NOMO-1 treated with DMSO at 0.1 percent for 48 hours (cell line): ENCODE measurements around the gene DOK5.
"Not testable (repeated sequence)": the region's sequence is repeated elsewhere in the genome, so short reads cannot be mapped to it uniquely, and the experiment has no call there.

Source experiments
- DNase-seq: peaks from one replicate; lab custom pipeline; 2025; ENCODE audit not compliant: unreplicated experiment; lab: John Stamatoyannopoulos, UW

DOK5 gene

DNA sequence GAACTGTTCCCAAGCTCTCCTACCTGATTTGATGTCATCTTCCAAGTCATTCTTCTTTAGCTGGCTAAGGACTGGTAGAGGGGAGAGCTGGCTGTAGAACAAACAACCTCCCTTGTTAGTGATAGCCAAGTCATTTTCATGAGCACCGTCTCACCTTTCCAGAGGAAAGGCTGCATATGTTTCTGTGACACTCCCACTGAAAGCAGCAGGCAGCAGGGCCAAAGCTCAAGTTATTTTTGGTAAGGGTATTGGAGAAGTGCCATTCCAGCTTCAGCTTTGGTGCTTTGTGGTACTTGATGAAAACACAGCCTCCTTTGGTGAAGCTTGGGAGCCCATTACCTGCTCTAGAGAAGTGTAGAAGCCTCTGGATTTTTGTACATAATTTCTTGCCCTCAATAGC lies 5.4 kb upstream of the DOK5 start:
- DNase-seq, result no peak

DNA sequence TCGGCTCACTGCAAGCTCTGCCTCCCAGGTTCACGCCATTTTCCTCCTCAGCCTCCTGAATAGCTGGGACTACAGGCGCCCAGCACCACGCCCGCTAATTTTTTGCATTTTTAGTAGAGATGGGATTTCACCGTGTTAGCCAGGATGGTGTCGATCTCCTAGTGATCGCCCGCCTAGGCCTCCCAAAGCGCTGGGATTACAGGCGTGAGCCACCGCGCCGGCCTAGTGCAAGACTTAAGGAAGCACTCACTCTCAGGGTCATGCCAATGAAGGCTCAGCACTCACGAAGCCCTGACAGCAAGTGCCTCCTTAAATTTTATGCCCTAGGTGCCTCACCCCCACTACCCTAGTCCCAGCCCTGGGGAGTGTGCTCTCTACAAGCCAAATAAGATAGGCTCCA lies 4.7 kb upstream of the DOK5 start:
- no peak for DNase-seq

DNA sequence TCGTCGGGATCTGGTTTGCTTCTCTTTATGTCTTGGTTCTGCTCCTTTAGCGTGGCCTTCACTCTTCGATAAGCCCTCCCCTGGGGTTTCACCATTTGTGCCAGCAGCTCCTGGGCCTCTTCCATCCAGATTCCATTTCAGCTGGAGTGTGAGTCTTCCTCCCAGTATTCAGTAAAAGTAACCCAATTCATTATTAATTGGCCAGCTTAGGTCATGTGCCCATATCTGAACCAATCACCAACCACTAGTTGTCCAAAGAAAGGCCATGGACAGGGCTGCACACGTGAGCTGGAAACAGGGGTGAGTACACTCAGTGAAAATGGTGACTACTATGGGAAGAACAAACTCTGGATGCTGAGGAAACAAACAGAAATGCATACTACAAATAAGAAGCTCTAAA lies 2.8 kb upstream of the DOK5 start:
- no peak for DNase-seq

DNA sequence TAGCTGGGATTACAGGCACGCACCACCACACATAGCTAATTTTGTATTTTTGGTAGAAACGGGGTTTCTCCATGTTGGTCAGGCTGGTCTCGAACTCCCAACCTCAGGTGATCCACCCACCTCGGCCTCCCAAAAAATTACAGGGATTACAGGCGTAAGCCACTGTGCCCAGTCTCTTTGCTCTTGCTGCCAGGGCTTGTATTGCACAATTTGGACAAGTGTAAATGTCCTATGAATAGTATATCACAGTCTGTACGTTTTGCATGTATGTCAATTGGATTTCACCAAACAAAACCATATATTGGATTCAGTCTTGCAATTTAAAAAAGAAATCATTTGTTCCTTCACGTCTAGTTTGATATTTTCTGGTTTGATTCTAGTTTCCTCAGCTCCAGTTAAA lies 2.1 kb upstream of the DOK5 start:
- no peak for DNase-seq

DNA sequence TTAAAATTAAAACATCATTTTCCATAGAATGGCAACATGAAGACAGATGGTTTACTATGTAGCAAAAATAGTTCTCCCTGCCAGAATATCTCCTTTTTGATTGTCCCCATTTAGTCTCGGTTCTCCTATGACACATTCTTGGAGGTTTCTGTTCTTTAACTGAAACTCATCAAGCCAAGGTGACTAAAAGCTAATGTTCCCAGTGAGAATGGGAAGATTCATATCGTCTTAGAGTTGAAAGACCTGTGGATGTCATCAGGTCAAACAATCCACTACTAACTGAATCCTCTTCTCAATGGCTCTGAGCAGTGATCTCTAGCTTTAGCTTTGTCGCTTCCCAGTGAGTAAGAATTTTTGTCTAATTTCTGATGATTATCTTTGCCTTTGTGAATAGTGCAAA lies 1.3 kb upstream of the DOK5 start:
- DNase-seq, result no peak

DNA sequence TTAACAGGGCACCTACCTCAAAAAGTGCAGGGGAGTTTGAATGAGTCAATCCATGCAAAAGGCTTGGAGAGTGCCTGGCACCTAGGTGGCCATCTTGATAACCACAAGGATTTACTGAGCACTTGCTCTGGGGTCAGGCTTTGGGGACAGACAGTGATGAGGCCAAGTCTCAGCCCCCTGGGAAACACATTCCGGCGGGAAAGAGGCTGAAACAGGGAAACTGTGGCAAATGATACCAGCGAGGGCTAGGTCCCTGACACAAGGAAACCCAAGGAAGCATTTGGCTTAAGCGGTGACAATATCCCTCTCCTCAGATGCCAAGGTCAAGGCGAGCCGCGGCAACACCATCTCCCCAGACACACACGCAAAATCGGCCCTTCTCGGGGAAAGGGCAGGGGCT lies 527 bp upstream of the DOK5 start:
- DNase-seq, result no peak

DNA sequence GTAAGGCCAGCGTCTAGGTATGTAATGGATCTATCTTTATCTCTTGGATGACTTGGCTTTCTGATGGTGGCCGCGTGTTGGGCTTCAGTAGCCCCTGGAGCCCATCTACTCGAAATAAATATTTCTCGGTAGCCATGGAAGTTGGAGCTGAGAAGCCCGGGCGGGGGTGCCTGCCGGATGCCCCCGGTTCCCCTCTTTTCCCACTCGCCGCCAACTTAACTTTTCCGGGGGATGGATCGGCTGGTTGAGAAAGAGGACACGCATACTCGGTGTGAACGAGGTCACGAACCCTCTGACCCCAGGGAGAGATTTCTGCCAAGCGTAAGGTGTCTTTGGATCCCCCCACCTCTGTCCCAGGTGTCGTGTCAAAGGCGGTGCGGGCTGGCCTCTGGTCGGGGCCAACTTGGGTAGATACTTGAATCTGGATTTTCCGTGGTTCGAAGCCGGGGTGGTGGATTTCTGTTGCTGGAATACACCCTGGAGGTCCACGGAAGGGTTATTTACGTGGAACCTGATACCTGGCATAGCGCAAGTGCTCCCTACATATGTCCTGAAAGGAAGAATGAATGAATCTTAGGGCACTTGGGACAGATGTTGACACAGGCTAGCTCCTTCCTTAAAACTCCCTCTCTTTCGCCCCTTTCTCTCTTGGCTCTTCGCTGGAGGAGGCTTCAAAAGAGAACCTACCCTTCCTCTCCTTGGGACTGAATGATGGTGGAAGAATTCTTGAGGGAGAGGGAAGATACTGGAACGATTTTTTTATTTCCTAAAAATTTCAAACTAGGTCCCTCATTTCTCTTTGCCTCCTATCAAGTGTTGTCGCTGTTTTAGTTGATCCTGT lies 996 bp downstream of the DOK5 start:
- no peak for DNase-seq

DNA sequence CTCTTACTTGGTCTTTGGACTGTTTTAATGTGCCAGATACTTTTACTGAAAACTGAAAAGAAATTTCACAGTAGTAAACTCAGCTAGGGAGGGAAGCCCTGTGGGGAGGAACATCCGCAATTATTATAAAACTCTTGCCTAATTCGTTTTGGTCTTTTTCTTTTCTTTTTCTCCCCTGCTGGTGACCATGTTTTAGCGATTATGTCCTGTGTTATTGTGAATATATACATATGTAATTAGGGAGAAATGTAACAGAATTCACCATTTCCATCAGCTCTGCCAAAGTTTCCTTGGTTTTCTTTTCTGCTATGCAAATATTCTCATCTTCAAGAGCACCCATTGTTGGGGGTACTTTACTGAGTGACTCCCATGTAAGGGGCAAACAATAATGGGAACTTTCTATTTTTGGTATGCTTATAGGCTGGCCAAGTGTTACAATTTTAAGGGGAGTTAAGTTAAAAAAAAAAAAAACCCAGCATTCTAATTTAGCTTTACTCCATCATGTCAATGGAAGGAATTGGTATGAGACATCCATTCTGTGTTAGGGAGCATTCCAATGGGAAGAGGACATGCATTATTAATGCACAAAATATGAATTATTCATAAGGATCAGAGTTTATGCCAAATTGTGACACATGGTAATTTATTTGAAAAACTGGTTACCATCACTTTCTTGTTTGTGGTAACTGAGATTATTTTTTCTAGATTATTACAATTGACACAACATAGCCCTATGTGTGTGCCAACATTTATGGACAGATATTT lies 2.0 kb downstream of the DOK5 start:
- no peak for DNase-seq

DNA sequence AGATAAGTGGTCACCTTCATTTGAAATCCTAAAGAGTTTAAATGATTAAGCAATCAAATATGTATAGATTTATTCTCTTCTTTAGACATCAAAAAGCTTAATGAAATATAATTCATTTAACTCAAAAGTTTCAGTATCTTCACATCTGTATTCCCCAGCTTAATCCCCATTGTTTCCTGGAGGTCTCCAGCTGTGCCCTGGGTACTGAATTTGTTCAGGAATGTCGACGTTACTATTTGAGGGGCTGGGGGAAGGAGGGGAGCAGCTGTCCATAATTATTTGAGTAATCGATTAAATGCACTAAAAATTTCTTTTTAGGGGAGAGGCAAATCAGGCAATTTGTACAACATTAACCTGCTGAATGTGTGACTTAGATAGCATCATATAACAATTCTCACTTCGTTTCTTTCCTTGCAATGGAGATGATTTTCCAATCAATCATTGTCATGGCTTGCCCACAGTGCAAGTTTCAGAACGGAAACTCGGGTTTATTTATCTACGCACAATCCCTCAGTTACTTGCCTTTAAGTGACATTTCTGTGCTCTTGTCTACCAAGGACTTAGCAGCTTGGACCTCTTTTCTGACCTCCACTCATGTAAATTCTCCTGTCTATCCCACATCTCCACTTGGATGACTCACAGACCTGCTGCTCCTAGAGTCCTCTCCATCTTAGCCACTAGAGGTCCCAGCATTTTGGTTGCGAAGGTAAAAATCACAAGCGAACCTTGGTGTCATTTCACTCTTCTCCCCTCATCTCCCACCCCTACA lies 3.9 kb downstream of the DOK5 start:
- DNase-seq, result peak; percentile 3

DNA sequence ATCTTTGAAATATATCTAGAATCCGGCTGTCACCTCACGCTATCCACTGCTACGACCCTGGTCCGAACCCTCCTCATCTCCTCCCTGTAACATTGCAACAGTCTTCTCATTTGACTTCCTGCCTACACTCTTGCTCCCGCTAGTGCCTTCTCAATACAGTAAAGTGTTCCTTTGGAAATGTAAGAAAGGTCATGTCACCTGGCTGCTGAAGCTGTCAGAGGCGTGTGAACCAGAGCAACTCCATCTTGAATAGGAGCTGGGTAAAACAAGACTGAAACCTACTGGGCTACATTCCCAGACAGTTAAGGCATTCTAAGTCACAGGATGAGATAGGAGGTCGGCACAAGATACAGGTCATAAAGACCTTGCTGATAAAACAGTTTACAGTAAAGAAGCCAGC lies 4.5 kb downstream of the DOK5 start:
- DNase-seq, result not testable (repeated sequence)

DNA sequence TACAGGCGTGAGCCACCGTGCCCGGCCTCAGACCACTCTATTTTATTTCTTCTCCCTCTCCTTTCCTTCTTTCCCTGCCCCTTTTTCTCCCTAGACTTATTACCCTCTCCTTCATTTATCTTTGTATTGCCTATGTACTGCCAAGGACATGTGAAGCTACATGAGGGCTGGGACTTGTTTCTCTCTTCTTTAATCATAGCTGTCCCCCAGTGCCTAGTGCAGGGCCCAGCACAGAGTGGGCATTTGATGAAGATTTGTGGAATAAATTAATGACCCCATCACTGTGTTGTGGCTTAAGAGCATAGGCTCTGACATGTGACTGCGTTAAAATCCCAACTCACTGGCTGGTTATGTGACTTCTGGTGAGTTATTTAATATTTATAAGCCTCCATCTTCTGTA lies 6.0 kb downstream of the DOK5 start:
- no peak for DNase-seq

DNA sequence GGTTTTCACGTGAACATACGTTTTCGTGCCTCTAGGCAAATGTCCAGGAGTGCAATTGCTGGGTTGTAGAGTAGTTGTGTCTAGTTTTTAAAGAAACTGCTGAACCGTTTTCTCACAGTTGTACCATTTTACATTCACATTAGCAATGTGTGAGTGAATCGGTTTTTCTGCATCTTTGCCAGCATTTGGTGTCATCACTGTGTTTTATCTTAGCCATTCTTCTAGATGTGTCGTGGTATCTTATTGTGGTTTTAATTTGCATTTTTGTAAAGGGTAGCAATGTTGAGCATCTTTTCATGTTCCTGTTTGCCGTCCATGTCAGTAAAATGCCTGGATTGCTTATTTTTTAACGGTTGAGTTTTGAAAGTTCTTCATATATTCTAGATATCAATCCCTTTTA lies 10.2 kb downstream of the DOK5 start:
- DNase-seq, result no peak

DNA sequence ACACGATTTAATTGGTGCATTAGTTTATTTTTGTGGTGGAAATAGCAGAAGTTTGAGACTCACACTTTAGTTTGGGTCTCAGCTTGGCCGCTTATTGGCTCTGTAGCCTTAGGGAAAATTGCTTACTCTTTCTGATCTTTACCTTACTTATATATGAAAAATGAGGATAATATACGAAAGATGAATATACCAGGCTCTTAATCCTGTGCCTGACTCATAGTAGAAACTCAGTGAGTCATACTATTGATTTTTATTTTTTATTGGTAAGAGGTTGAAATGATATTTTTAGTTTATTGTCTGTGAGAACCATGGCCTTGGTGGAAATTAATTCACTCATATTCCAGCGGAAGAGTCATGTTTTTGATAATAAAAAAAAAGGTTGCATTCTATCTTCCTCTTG lies 11.2 kb downstream of the DOK5 start:
- DNase-seq, result no peak

DNA sequence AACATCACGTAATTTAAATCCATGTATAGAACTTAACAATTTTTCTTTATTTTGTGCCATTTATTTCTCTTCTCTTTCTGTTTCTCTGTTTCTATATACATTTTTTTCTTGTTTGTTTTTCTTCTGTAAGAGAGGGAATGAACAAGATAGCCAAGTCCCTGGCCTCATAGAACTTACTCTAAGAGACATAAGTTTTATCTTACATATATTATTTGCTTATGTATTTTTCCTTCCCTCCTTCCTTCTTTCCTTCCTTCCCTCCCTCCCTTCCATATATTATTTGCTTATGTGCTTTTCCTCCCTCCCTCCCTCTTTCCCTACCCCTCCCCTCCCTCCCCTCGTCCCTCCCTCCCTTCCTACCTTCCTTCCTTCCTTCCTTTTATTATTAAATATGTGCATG lies 13.0 kb downstream of the DOK5 start:
- DNase-seq, result no peak

DNA sequence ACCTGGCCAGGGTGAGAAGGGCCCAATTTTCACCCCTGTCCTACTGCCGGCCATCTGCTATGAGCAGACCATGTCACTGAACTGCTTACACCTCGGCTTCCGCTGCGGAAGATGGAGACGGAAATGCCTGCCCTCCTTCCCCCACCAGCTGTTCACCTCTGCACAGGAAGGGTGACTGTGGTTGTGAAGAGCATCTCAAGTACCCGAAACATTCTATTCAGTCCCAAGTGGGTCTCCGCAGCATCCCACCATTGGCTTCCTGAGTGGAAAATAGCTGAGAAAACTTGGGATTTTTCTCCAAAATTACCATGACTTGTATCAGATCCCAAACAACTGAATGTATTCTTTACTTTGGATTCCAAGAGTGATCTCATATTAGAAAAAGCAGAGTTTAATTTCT lies 16.1 kb downstream of the DOK5 start:
- no peak for DNase-seq

DNA sequence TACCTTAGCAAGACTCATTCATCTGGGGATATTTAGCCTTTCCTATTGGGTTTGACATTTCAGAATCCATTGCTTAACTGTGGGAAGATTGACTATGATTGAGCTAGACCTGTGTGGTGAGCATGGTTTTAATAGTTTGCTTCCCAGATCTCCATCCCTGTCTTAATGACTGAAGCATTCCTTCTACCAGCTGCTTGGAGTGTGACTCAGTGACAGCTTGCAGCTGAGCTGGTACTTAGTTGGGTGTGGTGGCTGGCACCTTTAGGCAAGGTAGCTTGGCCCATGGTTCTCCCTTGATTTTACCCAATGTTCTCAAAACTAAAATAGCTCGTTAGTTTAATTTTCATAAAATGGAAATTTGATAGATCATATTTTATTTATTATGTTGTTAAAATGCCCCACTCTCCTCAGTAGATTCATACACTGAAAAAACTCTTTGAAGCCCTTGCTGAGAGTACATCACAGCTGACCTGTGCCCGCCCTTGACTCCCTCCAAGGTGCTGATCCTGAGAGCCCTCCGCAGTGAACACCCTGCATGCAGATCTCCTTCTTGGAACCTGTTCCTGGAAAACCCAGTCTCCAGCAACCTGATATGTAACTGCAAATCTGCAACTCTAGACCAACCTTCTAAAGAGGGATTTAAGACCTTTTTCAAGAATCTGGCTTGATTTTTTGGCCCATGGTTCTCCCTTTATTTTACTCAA lies 19.1 kb downstream of the DOK5 start:
- no peak for DNase-seq

DNA sequence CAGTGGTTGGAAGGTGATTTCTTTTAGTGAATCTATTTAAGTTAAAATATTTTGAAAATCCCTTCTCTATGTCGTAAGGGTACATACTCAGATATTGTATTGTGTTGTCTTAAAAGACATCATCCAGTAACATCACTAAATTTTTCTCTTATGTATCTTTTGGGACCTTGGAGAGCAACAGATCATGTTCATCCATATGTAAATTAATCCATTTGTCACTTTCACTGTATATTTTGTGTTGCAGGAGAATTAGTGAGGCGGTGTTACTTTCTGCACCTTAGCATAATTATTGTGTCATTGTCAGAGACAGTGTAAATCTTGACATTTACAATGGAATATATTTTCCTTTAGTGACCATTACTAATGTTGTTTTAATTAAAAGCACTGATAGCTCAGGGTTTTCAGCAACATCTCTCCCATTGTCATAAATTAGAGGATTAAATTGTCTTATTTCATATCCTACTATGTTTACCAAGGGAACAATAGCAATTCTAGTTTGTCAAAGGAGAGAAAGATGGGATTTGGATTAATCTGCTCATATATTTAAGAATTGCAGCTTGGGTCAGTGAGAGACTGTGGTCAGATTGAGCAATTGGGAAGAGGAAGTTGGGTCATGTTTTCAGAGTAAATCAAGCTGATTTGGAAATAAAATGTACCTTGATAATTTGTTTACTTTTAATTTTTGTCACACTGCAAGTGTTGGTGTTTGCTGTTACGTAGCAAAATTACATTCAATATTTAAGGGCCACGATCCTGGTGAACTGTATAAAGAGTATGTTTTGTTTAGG lies 22.7 kb downstream of the DOK5 start:
- DNase-seq, result peak; percentile 52

DNA sequence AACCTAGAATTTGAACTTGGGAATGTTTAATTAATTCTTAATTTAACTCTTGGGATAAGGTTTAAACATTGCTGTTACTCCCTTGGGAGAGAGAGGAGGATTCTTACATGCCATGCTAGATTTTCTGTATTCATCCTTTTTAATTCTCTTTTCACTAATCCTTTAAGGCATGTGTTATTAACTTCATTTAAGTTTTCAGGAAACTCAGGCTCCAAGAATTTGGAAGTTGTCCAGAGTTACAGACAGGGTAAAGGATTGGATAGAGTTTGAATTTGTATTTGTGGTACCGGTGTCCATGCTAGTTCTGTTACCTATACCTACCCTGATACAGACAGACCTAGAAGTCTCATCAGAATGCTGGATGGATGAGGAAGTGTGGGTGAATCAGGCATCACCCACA lies 23.7 kb downstream of the DOK5 start:
- DNase-seq, result no peak

DNA sequence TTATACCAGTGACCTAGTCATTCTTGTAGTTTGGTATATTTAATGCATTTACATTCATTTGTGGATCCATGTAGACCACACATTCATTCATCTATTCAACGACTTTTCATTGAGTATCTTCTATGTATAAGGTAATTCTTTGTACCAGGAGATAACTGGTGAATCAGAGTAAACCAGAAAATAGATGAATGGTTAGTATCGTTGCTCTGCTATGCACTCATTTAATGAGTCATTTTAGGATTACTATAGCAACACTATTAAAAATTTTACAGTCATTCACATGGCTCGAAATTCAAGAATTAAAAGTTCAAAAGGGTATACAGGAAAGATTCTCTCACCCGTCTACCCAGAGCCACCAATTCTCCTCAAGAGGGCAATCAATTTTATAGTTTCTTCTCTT lies 26.8 kb downstream of the DOK5 start:
- DNase-seq, result no peak

DNA sequence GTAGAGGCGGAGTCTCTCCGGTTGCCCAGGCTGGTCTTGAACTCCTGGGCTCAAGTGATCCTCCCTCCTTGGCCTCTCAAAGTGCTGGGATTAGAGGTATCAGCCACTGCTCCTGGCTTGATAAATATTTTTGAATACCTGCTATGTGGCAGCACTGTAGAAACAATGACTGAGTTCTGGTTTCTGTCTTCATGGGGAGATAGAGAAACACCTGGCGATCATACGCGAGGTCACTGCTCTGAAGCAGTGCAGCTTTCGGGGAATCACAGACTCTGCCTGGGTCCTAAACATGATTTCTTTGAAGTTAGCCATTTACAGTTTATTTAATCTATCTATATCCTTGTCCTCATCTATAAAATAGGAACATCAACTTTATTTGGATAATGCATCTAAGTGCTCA lies 31.2 kb downstream of the DOK5 start:
- no peak for DNase-seq
